ENCODE results near the gene CCDC18.

CCDC18 gene

GRCh38 chr1:93283496-93283895, 103.0 kb downstream of the CCDC18 start:
- Mint-ChIP-seq H3K27ac (no peak overlapping the region), H3K4me3 (no peak overlapping the region)

GRCh38 chr1:93288558-93288957, 108.0 kb downstream of the CCDC18 start:
- H3K4me3 Mint-ChIP-seq, result no peak overlapping the region
- H3K4me1 Mint-ChIP-seq, result no peaks in the 10 kb centered on the region
- no peaks in the 10 kb centered on the region for H3K27me3 Mint-ChIP-seq (ENCODE audit: low read depth, poor library complexity)
- H3K36me3 Mint-ChIP-seq (ENCODE audit: low read depth), result peaks cover 68% of the 10 kb centered on the region
- H3K27ac Mint-ChIP-seq, result no peak overlapping the region
- H3K9me3 Mint-ChIP-seq, result peaks cover 20% of the 10 kb centered on the region
- no peak for DNase-seq
- no peak for TF ChIP-seq CTCF (IDR thresholded peaks at IDR 0.05)

More at GRCh38 chr1:93283496-93283895, 103.0 kb downstream of the CCDC18 start:
- Mint-ChIP-seq H3K27me3 (ENCODE audit: low read depth, poor library complexity) (no peaks in the 10 kb centered on the region), H3K36me3 (ENCODE audit: low read depth) (peaks cover 66% of the 10 kb centered on the region), H3K9me3 (peaks cover 29% of the 10 kb centered on the region), H3K4me1 (no peaks in the 10 kb centered on the region)
- DNase-seq, result no peak
- TF ChIP-seq CTCF (IDR thresholded peaks at IDR 0.05), result no peak

- Mint-ChIP-seq H3K9me3 (peaks cover 4% of the 10 kb centered on the region), H3K27ac (no peak overlapping the region), H3K4me3 (no peak overlapping the region), H3K27me3 (ENCODE audit: low read depth, poor library complexity) (no peaks in the 10 kb centered on the region), H3K36me3 (ENCODE audit: low read depth) (peaks cover 38% of the 10 kb centered on the region), H3K4me1 (no peaks in the 10 kb centered on the region)
- TF ChIP-seq CTCF (IDR thresholded peaks at IDR 0.05), result no peak
- no peak for DNase-seq
Measured at GRCh38 chr1:93296555-93297154, 116.1 kb downstream of the CCDC18 start.

GRCh38 chr1:93301131-93301530, 120.6 kb downstream of the CCDC18 start:
- no peak overlapping the region for H3K4me3 Mint-ChIP-seq
- no peak for DNase-seq
- H3K27ac Mint-ChIP-seq, result no peak overlapping the region
- H3K27me3 Mint-ChIP-seq (ENCODE audit: low read depth, poor library complexity), result no peaks in the 10 kb centered on the region
- TF ChIP-seq CTCF (IDR thresholded peaks at IDR 0.05), result no peak
- H3K36me3 Mint-ChIP-seq (ENCODE audit: low read depth), result peaks cover 13% of the 10 kb centered on the region
- no peaks in the 10 kb centered on the region for H3K4me1 Mint-ChIP-seq
- no peaks in the 10 kb centered on the region for H3K9me3 Mint-ChIP-seq

- DNase-seq, result no peak
- no peak for TF ChIP-seq CTCF (IDR thresholded peaks at IDR 0.05)
- Mint-ChIP-seq H3K4me3 (no peak overlapping the region), H3K27ac (no peak overlapping the region), H3K9me3 (no peaks in the 10 kb centered on the region), H3K27me3 (ENCODE audit: low read depth, poor library complexity) (no peaks in the 10 kb centered on the region), H3K4me1 (no peaks in the 10 kb centered on the region), H3K36me3 (ENCODE audit: low read depth) (peaks cover 13% of the 10 kb centered on the region)
Measured at GRCh38 chr1:93302078-93302477, 121.6 kb downstream of the CCDC18 start.

GRCh38 chr1:93304716-93305138, 124.2 kb downstream of the CCDC18 start:
- H3K27ac Mint-ChIP-seq, result no peak overlapping the region
- H3K4me3 Mint-ChIP-seq, result no peak overlapping the region
- peaks cover 3% of the 10 kb centered on the region for H3K36me3 Mint-ChIP-seq (ENCODE audit: low read depth)
- TF ChIP-seq CTCF (IDR thresholded peaks at IDR 0.05), result peak; percentile 88
- peak; percentile 27 for DNase-seq
- H3K27me3 Mint-ChIP-seq (ENCODE audit: low read depth, poor library complexity), result no peaks in the 10 kb centered on the region
- no peaks in the 10 kb centered on the region for H3K9me3 Mint-ChIP-seq
- H3K4me1 Mint-ChIP-seq, result no peaks in the 10 kb centered on the region

All from nephron progenitor cell (in vitro differentiated cells).